NK-92 treated with Interleukin-12 subunit alpha and Interleukin-12 subunit beta, amount 100 ng/mL, for 24 hours (cell line): ENCODE measurements around the gene HSPA13.
"Not testable (repeated sequence)": the region's sequence is repeated elsewhere in the genome, so short reads cannot be mapped to it uniquely, and the experiment has no call there.

Experiments used
- DNase-seq: peaks from one replicate; lab custom pipeline; 2025; lab: John Stamatoyannopoulos, UW

Gene HSPA13, protein sequence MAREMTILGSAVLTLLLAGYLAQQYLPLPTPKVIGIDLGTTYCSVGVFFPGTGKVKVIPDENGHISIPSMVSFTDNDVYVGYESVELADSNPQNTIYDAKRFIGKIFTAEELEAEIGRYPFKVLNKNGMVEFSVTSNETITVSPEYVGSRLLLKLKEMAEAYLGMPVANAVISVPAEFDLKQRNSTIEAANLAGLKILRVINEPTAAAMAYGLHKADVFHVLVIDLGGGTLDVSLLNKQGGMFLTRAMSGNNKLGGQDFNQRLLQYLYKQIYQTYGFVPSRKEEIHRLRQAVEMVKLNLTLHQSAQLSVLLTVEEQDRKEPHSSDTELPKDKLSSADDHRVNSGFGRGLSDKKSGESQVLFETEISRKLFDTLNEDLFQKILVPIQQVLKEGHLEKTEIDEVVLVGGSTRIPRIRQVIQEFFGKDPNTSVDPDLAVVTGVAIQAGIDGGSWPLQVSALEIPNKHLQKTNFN

DNA sequence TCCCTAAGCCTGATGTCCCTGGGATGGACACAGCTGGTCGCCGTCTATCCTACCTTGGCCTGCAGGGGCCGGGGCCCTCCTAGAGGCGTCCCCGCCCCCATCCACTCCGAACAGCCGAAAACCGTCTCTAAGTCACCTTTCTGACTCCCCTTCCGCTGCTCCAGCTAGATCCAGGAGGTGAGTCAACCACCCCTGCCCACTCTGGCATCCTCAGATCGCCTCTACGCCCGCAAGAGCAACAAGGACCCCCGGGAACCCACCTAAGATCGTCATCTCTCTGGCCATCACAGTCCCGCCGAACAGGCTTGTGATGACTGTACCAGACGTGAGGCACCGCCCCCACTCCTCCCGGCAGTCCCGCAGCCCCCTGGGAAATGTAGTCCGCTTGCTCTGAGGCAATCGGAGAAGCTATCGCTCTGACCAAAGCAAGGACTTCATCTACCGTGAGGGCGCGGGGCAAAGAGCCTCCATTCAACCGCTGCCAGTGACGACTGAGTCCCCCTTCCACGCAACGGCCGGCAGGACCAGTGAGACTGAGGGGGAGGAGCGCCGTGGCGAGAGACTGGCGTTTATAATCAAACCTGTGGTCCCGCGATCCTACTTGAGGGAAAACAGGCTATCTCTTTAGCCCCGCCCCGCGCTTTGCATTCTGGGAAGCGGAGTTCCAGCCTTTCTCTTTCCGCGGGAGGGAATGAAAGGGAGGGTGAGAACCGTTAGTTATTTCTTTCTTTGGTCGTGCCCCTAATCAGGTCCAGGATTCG, at the start of gene HSPA13:
HSPA13 (minus strand) TSS at position 312 of the 761 bp plus-strand sequence; CDS start at position 285, 27 bp downstream.
- DNase-seq = peak; percentile 99

DNA sequence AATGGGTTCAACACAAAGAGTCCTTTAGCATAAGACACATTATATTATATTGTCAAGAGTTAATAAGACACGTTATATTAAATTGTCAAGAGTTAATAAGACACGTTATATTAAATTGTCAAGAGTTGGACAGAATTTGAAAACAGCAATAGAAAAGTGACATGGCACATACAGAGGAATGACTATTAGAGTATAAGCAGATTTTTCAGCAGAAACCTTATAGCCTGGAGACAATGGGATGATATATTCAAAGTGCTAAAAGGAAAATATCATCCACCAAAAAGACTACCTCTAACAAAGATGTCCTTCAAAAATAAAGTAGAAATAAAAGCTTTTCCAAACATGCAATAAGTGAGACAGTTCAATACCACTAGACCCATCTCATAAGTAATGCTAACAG, 36.0 kb upstream of the HSPA13 start:
- DNase-seq = no peak

DNA sequence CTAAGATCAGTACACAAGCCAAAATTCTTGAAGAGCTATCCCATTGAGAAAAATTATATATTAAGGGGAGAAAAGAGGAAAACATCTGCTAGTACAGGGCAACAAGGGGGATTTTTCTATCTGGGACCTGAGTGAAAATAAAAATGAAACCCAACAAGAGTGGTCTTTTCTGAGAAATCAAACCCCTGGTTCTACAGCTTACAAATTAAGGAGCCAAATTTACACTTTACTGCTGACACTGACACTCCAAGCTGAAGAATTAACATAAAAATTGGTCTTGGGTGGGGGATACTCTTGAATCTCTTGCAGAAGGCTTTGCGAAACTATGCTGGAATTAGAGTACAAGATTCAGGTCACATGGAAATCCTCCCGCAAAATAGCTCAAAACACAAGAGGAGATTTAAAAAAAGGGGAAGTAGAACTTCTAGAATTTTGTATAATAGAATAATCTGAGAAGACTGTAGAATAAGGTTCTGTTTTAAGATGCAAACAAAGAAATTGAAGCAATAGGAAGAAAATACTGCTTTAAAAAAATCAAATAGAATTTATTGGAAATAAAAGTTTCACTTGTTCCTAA, 32.1 kb upstream of the HSPA13 start:
- no peak for DNase-seq

- no peak for DNase-seq
Observed at GRCh38 chr21:14405962-14406361, 23.0 kb upstream of the HSPA13 start.

GRCh38 chr21:14405225-14405624, 22.3 kb upstream of the HSPA13 start:
- no peak for DNase-seq

DNA sequence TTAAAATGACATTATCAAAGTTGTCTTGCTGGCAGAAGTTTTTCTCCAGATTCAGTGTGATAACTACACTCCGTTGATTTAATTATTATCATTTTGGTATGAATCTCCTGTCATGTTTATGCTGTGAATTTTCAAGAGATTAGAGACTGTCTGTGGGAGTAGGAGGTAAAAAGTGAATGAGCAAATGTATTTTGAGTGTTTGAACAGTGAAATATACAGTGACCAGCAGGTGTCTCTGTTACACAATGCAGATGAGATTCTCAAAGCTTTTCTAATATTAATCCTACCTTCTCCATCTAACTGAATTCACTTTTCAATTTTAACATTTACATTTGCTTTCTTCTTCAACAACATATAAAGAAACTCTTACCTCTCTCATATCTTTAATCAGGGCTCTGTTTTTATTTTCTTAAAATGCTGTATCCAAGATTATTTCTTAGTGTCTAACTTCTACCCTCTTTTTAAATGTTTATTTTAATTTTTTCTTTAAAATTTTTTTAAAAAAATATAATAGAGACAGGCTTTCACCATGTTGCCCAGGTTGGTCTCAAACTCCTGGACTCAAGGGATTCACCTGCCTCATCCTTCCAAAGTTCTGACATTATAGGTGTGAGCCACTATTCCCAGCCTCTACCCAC, 20.9 kb upstream of the HSPA13 start:
- no peak for DNase-seq

DNA sequence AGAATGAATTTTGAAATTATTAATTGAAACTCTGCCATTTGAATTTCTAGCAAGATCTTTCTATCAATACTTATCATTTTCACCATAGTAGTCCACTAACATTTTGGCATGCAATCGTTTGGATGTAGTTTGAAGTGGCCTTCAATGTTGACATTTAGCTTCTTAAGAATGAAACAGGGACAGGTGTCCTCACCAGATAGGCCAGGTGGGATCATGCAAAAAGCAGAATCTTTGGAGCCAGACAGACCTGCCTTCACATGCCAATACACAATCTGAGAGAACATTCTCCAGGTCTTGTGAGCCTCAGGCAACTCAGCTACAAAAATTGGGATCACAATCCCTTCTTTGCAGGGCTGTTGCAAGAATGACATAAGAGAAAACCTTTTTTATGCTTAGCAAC, 18.3 kb upstream of the HSPA13 start:
- no peak for DNase-seq

DNA sequence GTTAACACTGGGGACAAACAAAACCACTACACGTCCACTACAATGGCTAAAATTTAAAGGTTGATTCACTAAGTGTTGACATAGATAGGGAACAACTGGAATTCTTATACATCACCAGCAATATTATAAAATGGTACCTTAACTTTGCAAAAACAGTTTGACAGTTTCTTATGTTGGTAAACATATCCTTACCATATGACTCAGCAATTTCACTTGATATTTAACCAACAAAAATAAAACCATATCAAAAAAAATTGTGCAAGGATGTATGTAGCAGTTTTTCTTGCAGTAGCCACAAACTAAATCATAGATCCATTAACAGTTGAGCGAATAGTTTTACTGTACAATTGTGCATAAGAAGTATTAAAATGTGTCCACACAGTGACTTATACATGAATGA, 5.3 kb upstream of the HSPA13 start:
- no peak for DNase-seq

DNA sequence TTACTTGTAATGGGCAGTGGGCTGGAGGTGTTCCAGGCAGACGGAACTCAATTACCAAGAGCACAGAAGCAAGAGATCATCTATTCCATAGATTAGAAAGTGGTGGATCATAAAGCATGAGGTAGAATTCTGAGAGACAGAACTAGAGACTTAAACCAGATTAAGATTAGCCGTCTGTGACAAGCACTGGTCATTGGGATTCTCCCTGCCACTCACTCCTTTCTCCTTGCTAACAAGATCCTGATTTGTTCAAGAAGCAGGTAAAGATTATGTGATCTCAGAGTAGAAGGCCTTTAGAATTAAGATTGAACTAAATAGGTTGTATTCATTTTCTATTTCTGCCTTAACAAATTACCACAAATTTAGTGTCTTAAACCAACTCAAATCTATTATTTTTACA, 1.5 kb upstream of the HSPA13 start:
- no peak for DNase-seq

DNA sequence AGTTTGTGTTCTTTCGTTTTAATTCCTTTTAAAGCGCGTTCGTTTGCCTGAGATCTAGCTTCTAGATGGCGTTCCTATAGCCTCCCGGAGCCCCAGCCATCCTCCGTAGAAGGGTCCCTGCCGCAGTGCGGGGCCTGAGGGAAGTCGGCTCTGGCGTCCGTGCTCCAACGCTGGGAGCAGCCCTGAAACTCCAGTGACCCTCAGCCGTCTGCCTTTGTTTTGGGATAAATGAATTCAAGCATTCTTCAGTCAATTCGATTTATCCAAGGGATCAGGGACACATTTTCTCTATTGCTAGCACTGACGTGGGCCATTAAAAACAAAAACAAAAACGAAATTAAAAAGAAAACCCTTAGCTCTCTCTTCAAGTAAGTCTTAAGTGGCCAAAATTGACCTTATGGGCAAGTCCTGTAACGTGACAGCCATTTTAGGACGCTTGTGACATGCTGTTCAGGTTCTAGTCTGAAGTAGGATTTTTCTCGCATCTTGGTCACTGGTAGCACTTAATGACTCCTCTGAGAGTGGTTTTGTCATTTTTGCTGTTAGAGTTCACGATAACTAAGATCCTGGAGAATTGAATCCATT, 742 bp upstream of the HSPA13 start:
- DNase-seq = no peak

DNA sequence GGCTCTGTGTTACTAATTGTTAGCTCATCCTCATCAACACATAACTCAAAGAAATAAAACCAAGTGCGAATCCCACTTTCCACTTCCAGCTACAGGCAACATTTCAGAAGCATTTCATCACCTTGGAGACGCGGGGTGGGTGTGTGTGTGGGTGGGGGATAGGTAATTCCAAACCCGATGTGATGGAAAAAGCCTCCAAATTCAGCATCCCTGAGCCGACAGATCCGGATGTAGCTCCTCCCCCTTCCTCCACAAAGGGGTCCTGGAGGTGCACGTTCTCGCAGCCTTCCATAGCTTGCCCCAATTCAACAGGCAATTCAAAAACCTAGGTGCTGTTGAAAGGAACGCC, 486 bp downstream of the HSPA13 start:
- peak; percentile 45 for DNase-seq

GRCh38 chr21:14376854-14377253, 6.1 kb downstream of the HSPA13 start:
- DNase-seq = no peak

GRCh38 chr21:14366998-14367397, 15.9 kb downstream of the HSPA13 start:
- no peak for DNase-seq

DNA sequence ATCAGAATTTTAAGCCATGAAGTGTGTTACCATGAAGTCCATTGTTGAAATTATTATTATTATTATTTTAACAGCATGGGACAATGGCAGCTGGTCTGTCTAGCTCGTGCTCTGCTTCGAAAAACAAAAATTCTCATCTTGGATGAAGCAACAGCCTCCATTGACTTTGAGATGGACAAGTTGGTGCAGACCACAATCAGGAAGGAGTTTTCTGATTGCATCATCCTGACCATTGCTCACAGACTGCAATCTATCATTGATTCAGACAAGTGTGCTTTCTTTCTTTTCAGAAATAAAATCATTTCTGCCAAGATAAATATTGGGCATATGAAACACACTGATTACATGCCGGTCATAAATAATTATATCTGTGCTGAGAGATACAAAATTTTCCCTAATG, 21.0 kb downstream of the HSPA13 start:
- no peak for DNase-seq

- no peak for DNase-seq
Observed at GRCh38 chr21:14358775-14359174, 24.2 kb downstream of the HSPA13 start.

DNA sequence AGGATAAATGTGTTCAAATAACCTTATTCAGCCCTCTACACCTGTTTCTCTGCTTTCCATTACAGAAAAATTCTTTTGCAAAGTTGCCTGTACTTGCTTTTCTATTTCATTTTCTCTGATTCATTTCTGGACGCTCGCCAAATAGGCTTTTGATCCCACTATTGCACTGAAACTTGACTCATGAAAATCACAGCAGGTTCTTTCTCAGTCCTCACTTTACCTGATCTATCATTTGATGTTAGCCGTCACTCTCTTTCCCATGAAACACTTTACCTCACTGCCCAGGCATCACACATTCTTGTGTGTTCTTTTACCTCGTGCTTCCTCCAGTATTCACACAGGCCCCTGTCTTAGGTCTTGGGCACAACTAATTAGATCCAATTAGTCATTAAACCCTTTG, 26.2 kb downstream of the HSPA13 start:
- no peak for DNase-seq

- DNase-seq = no peak
Observed at GRCh38 chr21:14354515-14354914, 28.4 kb downstream of the HSPA13 start.

DNA sequence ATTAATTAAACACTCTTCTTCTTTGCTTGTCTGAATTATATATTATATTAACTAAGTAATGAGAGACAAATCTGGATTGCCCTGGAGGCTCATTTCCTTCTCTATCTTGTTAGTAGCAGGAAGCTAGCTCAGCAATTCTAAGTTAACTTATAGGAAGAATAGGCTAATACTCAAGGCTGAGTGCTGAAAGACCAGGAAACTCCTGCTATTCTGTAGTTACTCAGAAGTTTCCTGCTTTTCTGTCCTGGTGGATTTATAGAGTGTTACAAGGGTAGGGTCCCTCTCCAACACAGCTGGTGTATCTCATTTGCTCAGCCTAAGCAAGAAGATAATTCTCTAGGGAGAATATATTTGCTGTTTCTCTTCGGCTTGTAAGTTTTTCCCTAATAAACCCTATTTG, 29.2 kb downstream of the HSPA13 start:
- no peak for DNase-seq

GRCh38 chr21:14353231-14353630, 29.7 kb downstream of the HSPA13 start:
- DNase-seq = no peak

DNA sequence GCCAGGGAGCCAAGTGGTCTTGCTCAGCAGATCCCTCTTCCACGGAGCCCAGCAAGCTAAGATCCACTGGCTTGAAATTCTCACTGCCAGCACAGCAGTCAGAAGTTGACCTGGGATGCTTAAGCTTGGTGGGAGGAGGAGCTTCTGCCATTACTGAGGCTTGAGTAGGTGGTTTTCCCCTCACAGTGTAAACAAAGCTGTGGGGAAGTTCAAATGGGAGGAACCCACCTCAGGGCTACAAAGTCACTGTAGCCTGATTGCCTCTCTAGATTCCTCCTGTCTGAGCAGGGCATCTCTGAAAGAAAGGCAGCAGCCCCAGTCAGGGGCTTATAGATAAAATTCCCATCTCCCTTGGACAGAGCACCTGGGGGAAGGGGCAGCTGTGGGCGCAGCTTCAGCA, 55.6 kb downstream of the HSPA13 start:
- not testable (repeated sequence) for DNase-seq

- no peak for DNase-seq
Observed at GRCh38 chr21:14325595-14325994, 57.4 kb downstream of the HSPA13 start.
